Activated naive CD8-positive, alpha-beta T cell treated with anti-CD3 and anti-CD28 coated beads for 36 hours (primary cell): ENCODE measurements around the gene ZNF367. TPM values are rescaled to one million over a fixed set of nuclear protein-coding genes. Genes with fewer than 3 reads are reported as not detected.
"Not testable (repeated sequence)": the region's sequence is repeated elsewhere in the genome, so short reads cannot be mapped to it uniquely, and the experiment has no call there.

ENCODE experiments used
- DNase-seq: peaks from one replicate; pipeline ENCODE4 v3.0.0; 2021
- H3K27ac Mint-ChIP-seq: one replicate; pipeline ENCODE4 v1.8.0; 2022; ENCODE audit warnings: mild to moderate bottlenecking, moderate library complexity, mixed read lengths
- H3K27me3 Mint-ChIP-seq: one replicate; pipeline ENCODE4 v1.8.0; 2022; ENCODE audit warnings: mild to moderate bottlenecking, mixed read lengths
- H3K36me3 Mint-ChIP-seq: one replicate; pipeline ENCODE4 v1.8.0; 2021; ENCODE audit warnings: mild to moderate bottlenecking, mixed read lengths
- H3K4me1 Mint-ChIP-seq: one replicate; pipeline ENCODE4 v1.8.0; 2021; ENCODE audit warnings: mixed read lengths
- H3K4me3 Mint-ChIP-seq: one replicate; pipeline ENCODE4 v1.8.0; 2022; ENCODE audit warnings: mild to moderate bottlenecking, moderate library complexity, mixed read lengths
- H3K9me3 Mint-ChIP-seq: one replicate; pipeline ENCODE4 v1.8.0; 2022; ENCODE audit warnings: mixed read lengths
- total RNA-seq, 2 experiments: library from RNA; stranded (reverse); gene quantifications; one replicate each; pipeline ENCODE4 v1.2.3, GENCODE V29; 2021

The ZNF367 gene
- total RNA-seq, 2 experiments from 2014 or later: 40.2 to 40.9 TPM

GRCh38 chr9:96375507-96375906, 42.7 kb downstream of the ZNF367 start:
- not testable (repeated sequence) for DNase-seq, H3K9me3 Mint-ChIP-seq, H3K36me3 Mint-ChIP-seq, H3K4me3 Mint-ChIP-seq, H3K27ac Mint-ChIP-seq, H3K4me1 Mint-ChIP-seq, H3K27me3 Mint-ChIP-seq

GRCh38 chr9:96367943-96368342, 50.2 kb downstream of the ZNF367 start:
- no peak for DNase-seq
- no peak overlapping the region for H3K27ac Mint-ChIP-seq
- no peaks in the 10 kb centered on the region for H3K9me3 Mint-ChIP-seq
- H3K27me3 Mint-ChIP-seq: no peaks in the 10 kb centered on the region
- peaks cover 4% of the 10 kb centered on the region for H3K36me3 Mint-ChIP-seq
- H3K4me3 Mint-ChIP-seq: no peak overlapping the region
- H3K4me1 Mint-ChIP-seq: peaks cover 2% of the 10 kb centered on the region

- H3K4me1 Mint-ChIP-seq: no peaks in the 10 kb centered on the region
- H3K27ac Mint-ChIP-seq: no peak overlapping the region
- H3K36me3 Mint-ChIP-seq: peaks cover 8% of the 10 kb centered on the region
- H3K4me3 Mint-ChIP-seq: no peak overlapping the region
- H3K27me3 Mint-ChIP-seq: no peaks in the 10 kb centered on the region
- no peak for DNase-seq
- no peaks in the 10 kb centered on the region for H3K9me3 Mint-ChIP-seq
These were observed 54.8 kb downstream of the ZNF367 start for GRCh38 chr9:96363175-96363967.

GRCh38 chr9:96362119-96362518, 56.1 kb downstream of the ZNF367 start:
- H3K9me3 Mint-ChIP-seq, H3K36me3 Mint-ChIP-seq, H3K27me3 Mint-ChIP-seq, DNase-seq, H3K4me3 Mint-ChIP-seq, H3K27ac Mint-ChIP-seq, H3K4me1 Mint-ChIP-seq: not testable (repeated sequence)

GRCh38 chr9:96361668-96362067, 56.5 kb downstream of the ZNF367 start:
- Mint-ChIP-seq H3K4me1 (no peaks in the 10 kb centered on the region), H3K27ac (no peak overlapping the region), H3K4me3 (no peak overlapping the region), H3K27me3 (no peaks in the 10 kb centered on the region), H3K36me3 (peaks cover 8% of the 10 kb centered on the region), H3K9me3 (no peaks in the 10 kb centered on the region)
- DNase-seq: no peak

GRCh38 chr9:96360976-96361375, 57.2 kb downstream of the ZNF367 start:
- Mint-ChIP-seq H3K4me3 (no peak overlapping the region), H3K36me3 (peaks cover 8% of the 10 kb centered on the region), H3K27me3 (no peaks in the 10 kb centered on the region)

GRCh38 chr9:96360523-96360922, 57.6 kb downstream of the ZNF367 start:
- H3K4me1 Mint-ChIP-seq, H3K4me3 Mint-ChIP-seq, DNase-seq, H3K27ac Mint-ChIP-seq, H3K9me3 Mint-ChIP-seq, H3K27me3 Mint-ChIP-seq, H3K36me3 Mint-ChIP-seq: not testable (repeated sequence)

More at GRCh38 chr9:96360976-96361375, 57.2 kb downstream of the ZNF367 start:
- no peak for DNase-seq
- Mint-ChIP-seq H3K9me3 (no peaks in the 10 kb centered on the region), H3K27ac (no peak overlapping the region), H3K4me1 (no peaks in the 10 kb centered on the region)

- H3K27me3 Mint-ChIP-seq: no peaks in the 10 kb centered on the region
- H3K4me3 Mint-ChIP-seq: no peak overlapping the region
These were observed 67.3 kb downstream of the ZNF367 start for GRCh38 chr9:96350866-96351265.

GRCh38 chr9:96348261-96348660, 69.9 kb downstream of the ZNF367 start:
- Mint-ChIP-seq H3K4me3 (no peak overlapping the region), H3K27ac (no peak overlapping the region), H3K27me3 (no peaks in the 10 kb centered on the region), H3K36me3 (peaks cover 3% of the 10 kb centered on the region), H3K4me1 (no peaks in the 10 kb centered on the region), H3K9me3 (no peaks in the 10 kb centered on the region)
- no peak for DNase-seq

More at GRCh38 chr9:96350866-96351265, 67.3 kb downstream of the ZNF367 start:
- Mint-ChIP-seq H3K9me3 (no peaks in the 10 kb centered on the region), H3K27ac (no peak overlapping the region), H3K4me1 (no peaks in the 10 kb centered on the region), H3K36me3 (peaks cover 3% of the 10 kb centered on the region)
- no peak for DNase-seq

GRCh38 chr9:96345551-96345950, 72.6 kb downstream of the ZNF367 start:
- H3K27ac Mint-ChIP-seq: no peak overlapping the region
- H3K36me3 Mint-ChIP-seq: no peaks in the 10 kb centered on the region
- H3K27me3 Mint-ChIP-seq: no peaks in the 10 kb centered on the region
- no peaks in the 10 kb centered on the region for H3K9me3 Mint-ChIP-seq
- DNase-seq: no peak
- H3K4me1 Mint-ChIP-seq: no peaks in the 10 kb centered on the region
- no peak overlapping the region for H3K4me3 Mint-ChIP-seq

GRCh38 chr9:96344458-96345180, 73.6 kb downstream of the ZNF367 start:
- Mint-ChIP-seq H3K27ac (no peak overlapping the region), H3K9me3 (no peaks in the 10 kb centered on the region), H3K4me1 (peaks cover 6% of the 10 kb centered on the region), H3K36me3 (no peaks in the 10 kb centered on the region), H3K4me3 (no peak overlapping the region), H3K27me3 (no peaks in the 10 kb centered on the region)
- no peak for DNase-seq

- no peaks in the 10 kb centered on the region for H3K9me3 Mint-ChIP-seq
- no peaks in the 10 kb centered on the region for H3K27me3 Mint-ChIP-seq
- no peak overlapping the region for H3K27ac Mint-ChIP-seq
- no peaks in the 10 kb centered on the region for H3K36me3 Mint-ChIP-seq
- H3K4me1 Mint-ChIP-seq: peaks cover 8% of the 10 kb centered on the region
- no peak for DNase-seq
- H3K4me3 Mint-ChIP-seq: no peak overlapping the region
These were observed 74.4 kb downstream of the ZNF367 start for GRCh38 chr9:96343515-96344360.

GRCh38 chr9:96342571-96343245, 75.5 kb downstream of the ZNF367 start:
- H3K9me3 Mint-ChIP-seq: no peaks in the 10 kb centered on the region
- no peak overlapping the region for H3K4me3 Mint-ChIP-seq
- no peak overlapping the region for H3K27ac Mint-ChIP-seq
- H3K27me3 Mint-ChIP-seq: no peaks in the 10 kb centered on the region
- H3K36me3 Mint-ChIP-seq: no peaks in the 10 kb centered on the region
- DNase-seq: no peak
- peaks cover 8% of the 10 kb centered on the region for H3K4me1 Mint-ChIP-seq

GRCh38 chr9:96340707-96341106, 77.5 kb downstream of the ZNF367 start:
- Mint-ChIP-seq H3K9me3 (no peaks in the 10 kb centered on the region), H3K27ac (no peak overlapping the region), H3K36me3 (no peaks in the 10 kb centered on the region), H3K4me1 (peaks cover 8% of the 10 kb centered on the region), H3K4me3 (no peak overlapping the region), H3K27me3 (no peaks in the 10 kb centered on the region)
- no peak for DNase-seq

- no peak for DNase-seq
- Mint-ChIP-seq H3K36me3 (peaks cover 1% of the 10 kb centered on the region), H3K27me3 (no peaks in the 10 kb centered on the region), H3K4me3 (no peak overlapping the region), H3K9me3 (no peaks in the 10 kb centered on the region), H3K27ac (no peak overlapping the region), H3K4me1 (peaks cover 8% of the 10 kb centered on the region)
These were observed 79.9 kb downstream of the ZNF367 start for GRCh38 chr9:96338299-96338698.
